GM19468 (cell line): Measurements from ENCODE around the gene CCL16.
"Not testable (repeated sequence)": the region's sequence is repeated elsewhere in the genome, so short reads cannot be mapped to it uniquely, and the experiment has no call there.

Experiments used
- ATAC-seq: cut with Tn5 transposase; IDR thresholded peaks from one replicate; pipeline ENCODE4 v1.9.1; 2021; ENCODE audit warnings: mild to moderate bottlenecking, moderate library complexity, moderate number of reproducible peaks; ENCODE audit not compliant: unreplicated experiment; ENCODE audit errors: extremely low read depth

The CCL16 gene

DNA sequence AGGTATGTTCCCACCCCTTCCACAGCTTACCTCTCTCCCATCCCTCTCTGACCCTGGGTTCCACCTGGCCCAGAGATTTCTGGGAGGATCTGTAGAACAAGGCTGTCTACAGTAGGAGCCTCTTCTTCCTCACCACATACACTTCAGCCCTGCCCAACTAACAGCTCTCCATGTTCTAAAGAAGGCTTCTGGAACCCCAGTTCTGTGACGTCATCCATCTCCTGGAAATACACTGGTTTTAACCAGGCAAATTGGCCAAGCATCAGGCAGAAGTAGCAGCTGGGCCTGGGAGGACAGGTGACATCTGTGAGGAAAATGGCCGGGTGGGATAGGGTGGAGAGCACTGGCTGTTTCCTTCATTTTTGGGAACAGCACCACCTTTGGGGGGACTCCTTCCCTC, 37.8 kb downstream of the CCL16 start, which contains the start of gene LYZL6:
Gene LYZL6, minus strand, starts transcription at position 177 of the 400 bp plus-strand sequence. CDS start 4,357 bp downstream, outside the sequence.
- ATAC-seq = no peak

- no peak for ATAC-seq
Observed at GRCh38 chr17:35942588-35943186, 38.6 kb downstream of the CCL16 start.

DNA sequence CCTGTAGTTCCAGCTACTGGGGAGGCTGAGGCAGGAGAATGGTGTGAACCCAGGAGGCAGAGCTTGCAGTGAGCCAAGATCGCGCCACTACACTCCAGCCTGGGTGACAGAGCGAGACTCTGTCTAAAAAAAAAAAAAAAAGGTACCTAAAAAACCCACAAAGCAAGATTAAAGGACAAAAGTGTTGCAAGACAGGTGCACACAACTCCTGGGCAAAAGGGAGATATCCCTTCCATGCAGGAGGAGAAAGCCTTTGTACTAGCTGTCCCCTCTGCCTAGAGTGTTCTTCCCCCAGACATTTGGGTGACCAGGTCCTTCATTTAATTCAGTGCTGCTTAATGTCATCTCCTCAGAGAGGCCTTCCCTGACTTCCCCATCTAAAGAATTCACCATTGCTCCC, 42.8 kb downstream of the CCL16 start:
- ATAC-seq = not testable (repeated sequence)

DNA sequence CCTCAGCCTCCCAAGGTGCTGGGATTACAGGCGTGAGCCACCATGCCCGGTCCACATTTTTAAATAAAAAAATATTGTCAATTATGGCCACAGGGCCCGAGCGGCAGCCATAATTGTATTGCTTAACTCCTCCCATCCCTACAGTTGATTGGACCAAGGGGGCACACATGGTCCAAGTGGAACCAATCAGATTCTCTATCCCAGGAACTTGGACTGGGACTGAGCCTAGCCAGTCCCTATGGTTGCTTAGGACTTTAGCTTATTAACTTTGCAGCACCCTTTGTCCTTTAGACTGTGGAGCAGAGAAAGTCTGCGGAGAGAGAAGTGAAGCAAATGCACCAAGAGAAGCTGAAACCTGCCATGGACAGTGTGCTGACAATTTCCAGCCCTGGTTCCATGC, 45.2 kb downstream of the CCL16 start:
- no peak for ATAC-seq

DNA sequence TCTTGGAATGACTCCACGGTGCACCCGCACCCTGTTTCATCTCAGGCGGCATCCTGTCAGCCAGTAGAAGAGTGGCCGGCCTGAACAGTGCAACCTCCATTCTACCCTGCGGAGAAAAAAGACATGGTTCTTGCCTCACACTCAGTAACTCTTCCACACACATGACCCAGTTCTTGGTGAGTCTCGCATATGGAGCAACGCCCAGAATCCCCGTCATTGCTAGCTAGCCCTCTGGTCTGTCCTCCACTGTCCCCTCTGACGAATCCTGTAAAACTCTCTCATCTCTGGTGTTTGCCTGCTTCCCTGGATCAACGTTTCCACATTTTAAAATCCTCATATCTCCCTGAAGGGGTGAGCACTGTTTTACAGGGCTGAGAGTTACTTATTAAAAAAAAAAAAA, 46.5 kb downstream of the CCL16 start:
- no peak for ATAC-seq

DNA sequence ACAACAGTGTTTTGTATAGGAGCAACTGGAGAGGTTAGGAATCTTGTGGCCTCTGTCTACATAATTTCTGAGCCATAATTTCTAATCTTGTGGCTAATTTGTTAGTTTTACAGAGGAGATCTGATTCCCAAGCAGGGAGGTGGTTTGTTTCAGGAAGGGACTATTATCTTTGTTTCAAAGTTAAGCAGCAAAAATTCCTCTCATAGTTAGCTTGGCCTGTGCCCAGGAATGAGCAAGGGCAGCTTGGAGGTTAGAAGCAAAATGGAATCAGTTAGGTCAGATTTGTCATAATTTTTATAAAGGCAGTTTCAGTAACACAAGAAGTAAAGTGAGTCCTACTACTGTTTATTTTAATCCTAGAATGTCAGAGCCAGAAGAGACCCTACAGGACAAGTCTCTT, 48.7 kb downstream of the CCL16 start:
- no peak for ATAC-seq

DNA sequence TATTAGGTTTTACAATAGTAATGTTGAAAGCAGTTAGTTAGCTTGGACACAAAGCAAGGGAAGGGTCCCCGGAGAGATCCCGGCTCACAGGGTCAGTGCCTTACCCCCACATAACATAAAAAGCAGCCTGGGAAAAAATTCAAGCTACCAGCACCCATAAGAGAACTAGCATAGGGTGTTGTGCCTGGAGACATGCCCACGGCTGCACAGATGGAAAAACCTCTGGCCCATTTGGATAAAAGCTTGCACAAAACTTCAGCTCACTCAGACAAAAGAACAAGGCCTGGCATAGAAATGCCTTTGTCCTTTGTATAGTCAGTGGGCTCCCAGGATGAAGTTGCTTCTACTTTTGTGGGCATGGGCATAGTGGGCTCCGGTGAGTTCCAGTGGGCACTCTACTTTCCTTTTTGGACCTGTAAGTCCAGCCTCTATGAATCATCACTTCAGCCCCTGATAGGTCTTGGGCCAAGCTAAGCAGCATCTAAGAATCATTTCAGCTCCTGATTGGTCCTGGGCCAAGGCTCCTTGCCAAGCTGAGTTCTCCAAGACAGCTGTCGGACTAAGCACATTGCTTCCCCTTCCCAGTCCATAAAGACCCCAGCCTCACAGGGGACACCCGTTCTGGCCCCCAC, 49.4 kb downstream of the CCL16 start:
- no peak for ATAC-seq

DNA sequence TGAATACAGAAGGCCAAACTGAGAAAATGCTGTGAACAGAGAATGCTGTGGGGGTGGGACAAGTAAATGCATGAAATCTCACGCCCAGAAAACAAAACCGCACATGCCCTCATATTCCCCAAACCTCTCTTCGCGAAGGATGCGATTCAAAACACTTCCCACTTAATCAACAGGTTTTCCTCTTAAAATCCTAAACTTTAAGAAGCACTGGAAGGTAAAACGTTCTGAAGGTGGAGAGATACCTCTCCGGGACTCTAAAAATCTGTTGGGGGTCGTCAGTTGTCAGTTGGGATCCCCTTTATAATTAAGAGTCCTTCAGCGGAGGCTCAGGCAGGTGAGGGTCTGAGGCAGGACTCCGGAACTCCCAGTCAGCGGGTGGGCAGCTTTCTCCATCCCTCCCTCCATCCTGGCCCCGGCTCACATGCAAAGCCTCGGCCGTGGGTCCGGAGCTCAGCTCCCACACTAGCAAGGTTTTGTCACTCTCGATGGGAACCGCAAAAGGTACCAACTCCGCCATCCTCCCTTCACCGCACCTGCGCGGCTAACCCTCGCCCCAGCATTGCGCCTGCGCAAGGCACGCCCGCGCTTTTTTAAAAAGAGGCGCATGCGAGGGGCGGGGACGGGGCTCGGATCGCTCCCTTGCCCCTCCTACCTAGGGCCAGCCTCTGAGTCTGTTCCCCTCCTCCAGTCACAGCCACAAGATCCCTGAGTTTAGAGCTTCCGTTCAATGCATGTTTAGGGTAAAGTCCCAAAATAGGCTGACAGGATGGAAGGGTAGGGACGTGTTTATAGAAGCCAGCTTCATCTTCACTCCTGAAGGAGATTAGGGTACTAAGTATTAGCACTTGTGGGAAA, 50.9 kb downstream of the CCL16 start, which contains the start of gene RDM1:
Gene RDM1, minus strand, starts transcription at position 563 of the 855 bp plus-strand sequence. Its CDS starts 46 bp downstream, at position 517.
- ATAC-seq = no peak

DNA sequence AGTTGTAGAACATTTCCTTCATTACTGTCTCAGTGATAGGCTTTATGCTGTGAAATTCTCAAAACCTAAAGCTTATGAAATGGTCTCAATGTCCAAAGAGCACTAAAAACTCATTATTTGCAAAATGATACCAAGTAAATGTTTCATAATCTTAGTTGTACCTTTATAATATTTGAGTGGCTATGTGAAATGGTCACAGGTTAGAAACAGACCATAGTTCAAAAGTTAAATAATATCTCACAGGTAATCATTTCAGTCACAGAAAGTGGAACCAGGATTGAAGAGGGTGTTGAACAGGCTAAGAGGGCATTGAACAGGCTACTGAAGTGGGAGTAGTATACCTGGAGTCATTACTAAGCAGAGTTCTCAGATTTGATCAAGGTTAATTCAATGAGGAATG, 53.6 kb downstream of the CCL16 start:
- ATAC-seq = no peak
